GM21737 (cell line): Measurements from ENCODE around the gene CDC34.

Experiments used
- ATAC-seq: cut with Tn5 transposase; IDR thresholded peaks from one replicate; pipeline ENCODE4 v1.9.1; 2021; ENCODE audit warnings: mild to moderate bottlenecking, moderate library complexity; ENCODE audit not compliant: unreplicated experiment

The CDC34 gene

GRCh38 chr19:519449-519865 lies 12.1 kb upstream of the CDC34 start:
- ATAC-seq: no peak

- ATAC-seq: no peak
Measured at GRCh38 chr19:522726-523125, 8.8 kb upstream of the CDC34 start.

DNA sequence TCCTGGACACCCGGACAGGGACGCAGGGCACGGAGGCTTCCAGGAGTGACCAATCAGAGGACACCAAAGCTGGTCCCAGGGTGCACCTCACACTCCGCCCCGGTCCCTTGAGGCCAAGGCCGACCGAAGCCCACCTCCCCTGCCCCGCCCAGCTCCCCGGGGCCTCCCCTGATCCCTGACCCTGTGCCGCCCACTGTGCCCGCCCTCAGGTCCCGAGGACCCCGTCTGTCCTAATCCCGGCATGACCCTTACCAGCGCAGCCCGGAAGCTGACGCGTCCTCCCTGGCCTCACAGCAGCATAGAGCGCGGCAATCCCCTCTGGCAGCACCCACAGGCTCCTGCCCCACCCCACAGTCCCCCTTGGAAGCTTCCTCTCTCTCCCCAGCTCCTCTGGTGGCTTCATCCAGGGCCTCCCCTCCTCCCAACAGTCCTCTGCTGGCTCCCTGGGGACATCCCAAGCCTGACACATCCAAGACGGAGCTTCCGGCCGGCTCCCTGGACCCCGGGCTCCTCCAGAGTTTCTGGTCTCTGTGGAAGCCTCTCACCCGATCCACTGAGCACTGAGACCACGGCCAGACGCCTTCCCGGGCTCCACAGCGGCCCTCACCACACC lies 7.4 kb upstream of the CDC34 start:
- ATAC-seq: no peak

GRCh38 chr19:525029-525428 lies 6.5 kb upstream of the CDC34 start:
- no peak for ATAC-seq

- ATAC-seq: no peak
Measured at GRCh38 chr19:525857-526419, 5.6 kb upstream of the CDC34 start.

DNA sequence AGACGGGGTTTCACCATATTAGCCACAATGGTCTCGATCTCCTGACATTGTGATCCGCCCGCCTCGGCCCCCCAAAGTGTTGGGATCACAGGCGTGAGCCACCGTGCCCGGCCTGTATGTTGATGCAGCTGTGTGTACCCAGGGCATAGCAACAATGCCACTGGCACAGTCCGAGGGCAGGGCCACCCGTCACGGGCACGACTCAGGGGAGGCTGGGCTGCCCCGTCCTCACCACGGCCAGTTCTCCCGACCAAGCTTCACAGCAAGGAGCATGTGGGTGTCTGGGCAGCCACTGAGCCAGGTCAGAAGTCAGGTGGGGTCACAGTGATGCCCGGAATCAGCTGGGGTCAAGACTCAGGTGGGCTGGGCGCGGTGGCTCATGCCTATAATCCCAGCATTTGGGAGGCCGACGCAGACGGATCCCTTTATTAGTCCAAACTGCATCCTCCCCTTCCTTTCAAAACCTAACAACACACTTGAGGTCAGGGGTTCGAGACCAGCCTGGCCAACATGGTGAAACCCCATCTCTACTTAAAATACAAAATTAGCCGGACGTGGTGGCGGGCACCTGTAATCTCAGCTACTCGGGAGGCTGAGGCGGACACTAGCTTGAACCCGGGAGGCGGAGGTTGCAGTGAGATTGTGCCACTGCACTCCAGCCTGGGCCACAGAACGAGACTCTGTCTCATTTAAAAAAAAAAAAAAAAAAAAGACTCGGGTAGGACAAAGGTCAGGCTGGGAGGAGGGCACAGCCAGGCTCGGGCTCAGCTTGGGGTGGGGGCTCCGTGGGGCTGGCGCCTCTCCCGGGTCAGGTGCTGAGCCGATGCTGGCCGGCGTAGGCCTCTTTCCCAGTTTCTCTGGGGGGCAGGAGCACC lies 1.2 kb upstream of the CDC34 start:
- ATAC-seq: no peak

DNA sequence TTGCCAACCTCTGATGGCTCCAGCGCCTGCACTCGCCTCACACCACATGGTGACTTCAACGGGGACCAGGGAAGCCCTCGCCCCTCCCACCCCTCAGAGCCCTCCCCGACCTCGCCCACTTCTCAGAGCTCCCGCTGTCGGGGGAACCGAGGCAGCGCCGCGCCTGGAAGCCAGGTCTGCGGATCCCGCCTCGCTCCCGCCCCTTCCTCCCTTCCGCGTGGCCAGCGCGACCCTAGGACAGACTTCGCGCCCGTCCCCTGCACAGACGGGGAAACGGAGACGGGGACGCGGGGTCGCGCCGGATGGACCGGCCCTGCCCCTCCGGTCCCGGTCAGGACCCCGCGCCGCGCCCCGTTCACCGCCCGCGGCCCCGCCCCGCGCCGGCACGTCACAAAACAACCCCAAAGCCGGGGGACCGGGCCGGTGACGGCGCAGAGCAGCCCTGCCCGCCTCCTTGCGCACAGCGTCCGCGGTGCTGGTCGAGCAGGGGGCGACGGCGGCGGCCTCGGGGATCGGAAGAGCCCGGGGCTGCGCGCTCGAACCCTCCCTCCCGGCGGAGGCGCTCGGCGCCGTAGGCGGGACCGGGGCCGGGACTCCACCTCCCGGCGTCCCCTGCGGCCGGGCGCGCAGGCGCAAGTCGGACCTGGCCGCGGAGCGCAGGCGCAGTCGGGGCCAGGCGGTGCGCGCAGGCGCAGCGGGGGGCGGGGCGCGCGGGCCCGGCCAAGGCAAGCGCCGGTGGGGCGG lies 379 bp upstream of the CDC34 start:
- ATAC-seq: peak; percentile 58

- ATAC-seq: no peak
Measured at GRCh38 chr19:532561-533363, 1.2 kb downstream of the CDC34 start.

- no peak for ATAC-seq
Measured at GRCh38 chr19:533364-534058, 2.0 kb downstream of the CDC34 start.

DNA sequence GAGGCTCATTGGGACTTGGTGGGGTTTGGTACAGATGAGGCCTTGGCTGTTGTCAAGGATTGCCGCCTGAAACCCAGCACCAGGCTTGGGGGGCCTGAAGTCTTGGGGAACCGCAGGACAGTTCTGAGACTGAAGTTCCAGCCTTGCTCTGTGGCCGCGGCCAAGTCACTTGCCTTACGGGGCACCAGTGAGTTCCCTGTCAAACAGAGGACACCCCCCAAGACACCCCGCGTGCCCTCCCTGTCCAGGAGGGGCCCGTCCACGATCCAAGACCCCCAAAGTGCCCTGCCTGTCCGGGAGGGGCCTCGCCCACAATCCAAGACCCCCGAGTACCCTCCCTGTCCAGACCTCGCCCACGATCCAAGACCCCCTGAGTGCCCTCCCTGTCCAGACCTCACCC lies 2.5 kb downstream of the CDC34 start:
- ATAC-seq: no peak

DNA sequence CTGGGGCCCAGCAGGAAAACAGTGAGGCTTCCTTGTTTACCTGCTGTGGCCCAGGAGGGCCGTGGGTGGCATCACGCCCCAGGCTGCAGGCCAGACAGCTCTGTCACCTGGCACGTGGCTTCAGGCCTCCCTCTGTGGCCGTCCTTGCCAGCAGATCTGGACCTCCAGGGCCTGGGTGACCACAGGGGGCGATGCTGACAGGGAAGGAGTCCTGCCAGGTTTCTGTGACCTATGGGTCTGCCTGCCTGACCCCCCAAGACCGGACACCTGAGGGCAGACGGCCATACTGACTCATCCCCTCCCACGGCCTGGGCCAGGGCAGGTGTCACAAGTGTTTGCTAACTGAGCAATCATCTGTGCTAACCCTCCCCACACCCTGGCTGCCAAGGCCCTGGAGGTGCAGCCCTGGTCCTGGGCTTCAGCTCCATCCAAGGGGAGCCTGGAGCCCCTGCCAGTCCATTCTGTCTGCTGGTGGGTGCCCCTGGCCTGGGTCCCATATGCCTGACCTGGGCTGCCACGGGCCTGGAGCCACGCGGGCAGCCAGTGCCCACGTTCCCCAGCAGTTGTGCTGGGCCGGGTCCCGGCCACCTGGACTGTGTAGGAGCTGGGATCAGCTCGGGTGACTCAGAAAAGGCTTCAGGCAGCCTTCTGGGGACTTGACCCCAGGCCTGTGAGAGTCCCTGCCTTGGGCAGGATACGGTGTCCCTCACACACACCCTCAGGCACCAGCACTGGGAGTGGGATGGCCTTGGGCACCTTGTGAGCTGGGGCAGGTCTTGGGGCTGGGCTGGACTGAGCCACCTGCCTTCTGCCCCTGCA lies 3.7 kb downstream of the CDC34 start:
- ATAC-seq: no peak

DNA sequence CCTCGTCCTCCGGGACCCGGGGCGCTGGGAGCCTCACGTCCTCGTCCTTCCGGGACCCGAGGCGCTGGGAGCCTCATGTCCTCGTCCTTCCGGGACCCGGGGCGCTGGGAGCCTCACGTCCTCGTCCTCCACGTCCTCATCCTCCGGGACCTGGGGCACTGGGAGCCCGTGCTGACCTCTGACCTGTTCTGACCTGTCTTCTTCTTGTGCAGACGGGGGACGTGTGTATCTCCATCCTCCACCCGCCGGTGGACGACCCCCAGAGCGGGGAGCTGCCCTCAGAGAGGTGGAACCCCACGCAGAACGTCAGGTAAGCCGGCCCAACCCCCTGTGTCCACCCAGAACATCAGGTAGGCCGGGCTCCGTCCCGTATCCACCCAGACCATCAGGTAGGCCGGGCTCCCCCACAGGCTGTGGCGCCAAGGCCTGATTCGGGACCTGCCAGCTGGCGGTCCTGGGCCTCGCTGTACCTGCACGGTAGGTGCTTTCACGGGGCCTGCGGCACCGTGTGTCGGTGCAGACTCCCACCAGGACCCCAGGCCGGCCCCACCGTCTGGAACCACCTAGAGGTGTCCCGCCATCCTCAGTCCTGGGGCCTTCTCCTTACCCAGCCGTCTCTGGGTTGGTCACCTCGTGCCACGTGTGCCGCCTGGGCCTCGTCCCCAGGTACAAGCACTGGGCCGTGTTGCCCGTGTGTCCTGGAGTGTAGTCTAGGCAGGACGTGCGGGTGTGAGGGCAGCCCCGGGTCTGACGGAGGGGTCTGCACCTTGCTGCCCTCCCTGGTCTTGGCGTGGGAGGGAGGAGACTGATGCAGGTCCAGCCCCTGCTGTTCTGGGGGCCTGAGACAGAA lies 4.7 kb downstream of the CDC34 start:
- ATAC-seq: no peak

DNA sequence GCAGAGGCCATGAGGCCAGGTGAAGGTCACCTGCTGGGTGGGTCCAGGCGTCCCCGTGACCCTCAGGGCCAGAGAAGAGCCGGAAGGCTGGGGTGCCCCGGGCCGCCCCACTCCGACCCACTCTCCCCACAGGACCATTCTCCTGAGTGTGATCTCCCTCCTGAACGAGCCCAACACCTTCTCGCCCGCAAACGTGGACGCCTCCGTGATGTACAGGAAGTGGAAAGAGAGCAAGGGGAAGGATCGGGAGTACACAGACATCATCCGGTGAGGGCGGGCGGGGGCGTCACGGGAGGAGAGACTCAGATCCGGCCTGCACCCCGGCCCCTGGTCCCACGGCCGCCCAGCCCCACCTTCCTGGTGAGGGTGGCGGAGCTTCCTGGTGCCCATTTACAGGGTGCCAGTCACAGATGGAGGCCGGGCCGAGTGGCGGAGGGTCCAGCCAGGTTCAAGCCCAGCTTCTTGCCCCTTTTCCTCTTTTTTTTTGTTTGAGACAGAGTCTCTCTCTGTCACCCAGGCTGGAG lies 5.4 kb downstream of the CDC34 start:
- ATAC-seq: no peak

DNA sequence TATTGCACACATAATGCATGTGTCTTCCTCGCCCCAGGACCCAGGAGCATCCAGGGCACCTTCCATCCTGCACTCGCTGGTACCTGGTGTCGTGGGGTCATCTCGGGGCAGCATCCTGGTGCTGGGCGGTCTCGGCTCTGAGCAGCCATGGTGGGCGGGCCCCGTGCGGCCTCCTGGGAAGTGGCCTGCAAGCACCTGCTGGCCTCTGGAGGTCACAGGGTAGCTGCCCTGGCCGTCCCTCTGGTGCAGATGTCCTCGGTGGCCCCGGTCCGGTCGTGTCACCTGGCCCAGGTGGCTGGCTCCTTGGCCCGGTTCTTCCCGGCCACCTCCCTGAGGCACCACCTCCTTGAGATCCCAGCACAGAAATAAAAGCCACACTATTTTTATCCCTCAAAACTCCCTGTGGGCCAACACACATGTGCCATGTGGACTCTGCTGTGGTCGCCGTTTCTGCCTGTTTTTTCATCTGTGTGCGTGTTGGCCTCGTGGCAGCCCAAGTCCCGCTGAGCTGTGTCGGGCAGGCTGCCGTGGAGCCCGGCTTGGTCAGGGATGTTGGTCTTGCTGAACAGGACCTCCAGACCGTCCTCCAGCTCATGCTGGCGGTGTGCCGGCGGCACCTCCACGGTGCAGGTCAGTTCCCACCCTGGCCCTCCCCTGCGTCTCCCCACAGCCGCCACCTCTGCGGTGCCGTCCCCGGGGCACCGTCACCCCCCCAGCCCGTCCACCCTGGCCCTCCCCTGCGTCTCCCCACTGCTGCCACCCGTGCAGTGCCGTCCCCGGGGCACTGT lies 7.3 kb downstream of the CDC34 start:
- ATAC-seq: no peak

- ATAC-seq: no peak
Measured at GRCh38 chr19:539429-540030, 8.0 kb downstream of the CDC34 start.

GRCh38 chr19:540867-541637 lies 9.5 kb downstream of the CDC34 start:
- ATAC-seq: no peak
